Measurements from ENCODE around the gene DLG2.

DNA sequence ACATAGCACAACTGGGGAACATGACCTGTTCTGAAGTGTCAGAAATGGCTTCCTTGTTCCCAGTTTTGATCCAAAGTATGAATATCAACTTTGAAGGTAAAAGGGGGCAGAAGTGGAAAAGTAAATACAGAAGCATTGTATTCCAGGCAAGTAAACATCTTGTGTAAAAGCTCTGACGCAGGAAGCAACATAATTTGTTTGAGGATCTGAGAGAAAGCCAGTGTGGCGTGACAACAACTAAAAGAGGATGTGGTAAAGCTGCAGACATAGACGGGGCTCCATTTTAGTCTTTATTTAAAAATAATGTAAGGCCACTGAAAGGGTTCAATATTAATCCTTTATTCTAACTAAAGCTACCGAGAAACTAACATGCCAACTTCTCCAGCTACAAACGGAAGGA is 310.2 kb downstream of the DLG2 start:
- TF ChIP-seq, protein P1, sequence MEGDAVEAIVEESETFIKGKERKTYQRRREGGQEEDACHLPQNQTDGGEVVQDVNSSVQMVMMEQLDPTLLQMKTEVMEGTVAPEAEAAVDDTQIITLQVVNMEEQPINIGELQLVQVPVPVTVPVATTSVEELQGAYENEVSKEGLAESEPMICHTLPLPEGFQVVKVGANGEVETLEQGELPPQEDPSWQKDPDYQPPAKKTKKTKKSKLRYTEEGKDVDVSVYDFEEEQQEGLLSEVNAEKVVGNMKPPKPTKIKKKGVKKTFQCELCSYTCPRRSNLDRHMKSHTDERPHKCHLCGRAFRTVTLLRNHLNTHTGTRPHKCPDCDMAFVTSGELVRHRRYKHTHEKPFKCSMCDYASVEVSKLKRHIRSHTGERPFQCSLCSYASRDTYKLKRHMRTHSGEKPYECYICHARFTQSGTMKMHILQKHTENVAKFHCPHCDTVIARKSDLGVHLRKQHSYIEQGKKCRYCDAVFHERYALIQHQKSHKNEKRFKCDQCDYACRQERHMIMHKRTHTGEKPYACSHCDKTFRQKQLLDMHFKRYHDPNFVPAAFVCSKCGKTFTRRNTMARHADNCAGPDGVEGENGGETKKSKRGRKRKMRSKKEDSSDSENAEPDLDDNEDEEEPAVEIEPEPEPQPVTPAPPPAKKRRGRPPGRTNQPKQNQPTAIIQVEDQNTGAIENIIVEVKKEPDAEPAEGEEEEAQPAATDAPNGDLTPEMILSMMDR (IDR thresholded peaks at IDR 0.05 in 2 of 3, conservative IDR thresholded peaks at IDR 0.05 in 1 of 3; ENCODE audit: insufficient read depth in 2 of 3, low read depth in 1 of 3, low read length in 3 of 3), result no peak
- TF ChIP-seq FOXP1 (CRISPR knock-in tag; IDR thresholded peaks at IDR 0.05) (no peak), SLC30A9 (CRISPR knock-in tag; IDR thresholded peaks at IDR 0.05) (no peak), POLR2A (conservative IDR thresholded peaks at IDR 0.05) (no peak), FOXO4 (CRISPR knock-in tag; IDR thresholded peaks at IDR 0.05) (no peak), CBX3 (IDR thresholded peaks at IDR 0.05; ENCODE audit: borderline replicate concordance in 1 of 2, low read length in 2 of 2) (no peak), EP300 (IDR thresholded peaks at IDR 0.05; ENCODE audit: low read length) (no peak), KDM1A (IDR thresholded peaks at IDR 0.05) (no peak), SP1 (CRISPR knock-in tag; IDR thresholded peaks at IDR 0.05) (no peak), HNRNPUL1 (IDR thresholded peaks at IDR 0.05; ENCODE audit: low read length) (no peak), TBP (optimal IDR thresholded peaks at IDR 0.05; ENCODE audit: low read depth, low read length) (no peak)

All from K562 (cell line).